ENCODE measurements around the gene MISP.

The MISP gene

DNA sequence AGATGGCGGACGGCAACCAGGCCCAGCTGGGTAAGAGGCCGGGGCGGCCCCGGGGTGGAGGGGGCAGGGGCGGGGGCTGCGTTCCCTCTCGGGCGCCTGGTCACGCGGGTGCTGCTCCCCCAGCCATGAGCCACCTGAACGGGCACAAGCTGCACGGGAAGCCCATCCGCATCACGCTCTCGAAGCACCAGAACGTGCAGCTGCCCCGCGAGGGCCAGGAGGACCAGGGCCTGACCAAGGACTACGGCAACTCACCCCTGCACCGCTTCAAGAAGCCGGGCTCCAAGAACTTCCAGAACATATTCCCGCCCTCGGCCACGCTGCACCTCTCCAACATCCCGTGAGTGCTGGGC, 57.5 kb downstream of the MISP start:
- DNase-seq (ENCODE audit: low spot score) (no peak), FAIRE-seq (no peak)

DNA sequence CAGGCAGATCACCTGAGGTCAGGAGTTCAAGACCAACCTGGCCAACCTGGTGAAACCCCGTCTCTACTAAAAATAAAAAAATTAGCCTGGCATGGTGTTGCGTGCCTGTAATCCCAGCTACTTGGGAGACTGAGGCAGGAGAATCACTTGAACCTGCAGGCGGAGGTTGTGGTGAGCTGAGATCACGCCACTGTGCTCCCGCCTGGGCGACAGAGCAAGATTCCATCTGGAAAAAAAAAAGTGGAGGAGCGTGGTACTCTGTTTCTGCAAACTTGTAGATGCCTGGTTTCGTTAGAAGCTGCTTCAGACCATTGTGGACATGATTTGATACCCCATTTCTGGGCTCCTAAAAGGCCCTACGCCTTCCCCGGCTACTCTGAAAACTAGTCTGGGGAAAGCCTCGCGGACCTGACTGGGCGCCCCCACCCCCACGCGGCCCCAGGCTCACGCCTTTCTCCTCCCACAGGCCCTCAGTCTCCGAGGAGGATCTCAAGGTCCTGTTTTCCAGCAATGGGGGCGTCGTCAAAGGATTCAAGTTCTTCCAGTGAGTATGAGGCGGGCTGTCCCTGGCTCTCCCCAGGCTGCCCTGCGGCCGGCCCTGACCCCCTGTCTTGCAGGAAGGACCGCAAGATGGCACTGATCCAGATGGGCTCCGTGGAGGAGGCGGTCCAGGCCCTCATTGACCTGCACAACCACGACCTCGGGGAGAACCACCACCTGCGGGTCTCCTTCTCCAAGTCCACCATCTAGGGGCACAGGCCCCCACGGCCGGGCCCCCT, 59.4 kb downstream of the MISP start:
- DNase-seq (ENCODE audit: low spot score): no peak
- no peak for FAIRE-seq

DNA sequence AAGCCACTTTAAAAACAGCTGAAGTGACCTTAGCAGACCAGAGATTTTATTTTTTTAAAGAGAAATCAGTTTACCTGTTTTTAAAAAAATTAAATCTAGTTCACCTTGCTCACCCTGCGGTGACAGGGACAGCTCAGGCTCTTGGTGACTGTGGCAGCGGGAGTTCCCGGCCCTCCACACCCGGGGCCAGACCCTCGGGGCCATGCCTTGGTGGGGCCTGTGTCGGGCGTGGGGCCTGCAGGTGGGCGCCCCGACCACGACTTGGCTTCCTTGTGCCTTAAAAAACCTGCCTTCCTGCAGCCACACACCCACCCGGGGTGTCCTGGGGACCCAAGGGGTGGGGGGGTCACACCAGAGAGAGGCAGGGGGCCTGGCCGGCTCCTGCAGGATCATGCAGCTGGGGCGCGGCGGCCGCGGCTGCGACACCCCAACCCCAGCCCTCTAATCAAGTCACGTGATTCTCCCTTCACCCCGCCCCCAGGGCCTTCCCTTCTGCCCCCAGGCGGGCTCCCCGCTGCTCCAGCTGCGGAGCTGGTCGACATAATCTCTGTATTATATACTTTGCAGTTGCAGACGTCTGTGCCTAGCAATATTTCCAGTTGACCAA, 60.1 kb downstream of the MISP start:
- DNase-seq (ENCODE audit: low spot score): no peak

DNA sequence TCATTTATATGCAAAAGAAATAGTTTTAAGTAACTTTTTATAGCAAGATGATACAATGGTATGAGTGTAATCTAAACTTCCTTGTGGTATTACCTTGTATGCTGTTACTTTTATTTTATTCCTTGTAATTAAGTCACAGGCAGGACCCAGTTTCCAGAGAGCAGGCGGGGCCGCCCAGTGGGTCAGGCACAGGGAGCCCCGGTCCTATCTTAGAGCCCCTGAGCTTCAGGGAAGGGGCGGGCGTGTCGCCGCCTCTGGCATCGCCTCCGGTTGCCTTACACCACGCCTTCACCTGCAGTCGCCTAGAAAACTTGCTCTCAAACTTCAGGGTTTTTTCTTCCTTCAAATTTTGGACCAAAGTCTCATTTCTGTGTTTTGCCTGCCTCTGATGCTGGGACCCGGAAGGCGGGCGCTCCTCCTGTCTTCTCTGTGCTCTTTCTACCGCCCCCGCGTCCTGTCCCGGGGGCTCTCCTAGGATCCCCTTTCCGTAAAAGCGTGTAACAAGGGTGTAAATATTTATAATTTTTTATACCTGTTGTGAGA, 60.7 kb downstream of the MISP start:
- FAIRE-seq: no peak
- no peak for DNase-seq (ENCODE audit: low spot score)

More for the DNA sequence above, 60.1 kb downstream of the MISP start:
- FAIRE-seq: no peak

DNA sequence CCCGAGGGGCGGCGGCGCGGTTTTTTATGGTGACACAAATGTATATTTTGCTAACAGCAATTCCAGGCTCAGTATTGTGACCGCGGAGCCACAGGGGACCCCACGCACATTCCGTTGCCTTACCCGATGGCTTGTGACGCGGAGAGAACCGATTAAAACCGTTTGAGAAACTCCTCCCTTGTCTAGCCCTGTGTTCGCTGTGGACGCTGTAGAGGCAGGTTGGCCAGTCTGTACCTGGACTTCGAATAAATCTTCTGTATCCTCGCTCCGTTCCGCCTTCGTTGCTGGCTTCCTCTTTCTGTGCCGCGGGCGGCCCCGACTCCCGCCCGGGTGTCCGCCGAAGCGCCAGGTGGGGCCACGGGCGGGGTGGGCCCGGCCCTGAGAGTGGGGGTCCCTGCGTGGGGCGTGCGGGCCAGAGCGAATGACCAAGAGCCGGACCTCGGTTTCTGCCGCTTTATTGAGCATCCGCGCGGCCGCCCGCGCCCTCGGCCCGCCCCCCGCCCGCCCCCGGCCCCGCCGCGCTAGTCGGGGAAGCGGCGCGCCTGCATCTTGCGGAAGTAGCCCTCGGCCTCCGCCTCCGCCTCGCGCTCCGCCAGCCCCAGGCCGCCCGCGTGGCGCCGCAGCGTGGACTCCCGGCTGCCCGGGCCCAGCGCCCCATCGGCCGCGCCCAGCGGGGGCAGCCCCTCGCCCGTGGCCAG, 61.3 kb downstream of the MISP start:
- DNase-seq (ENCODE audit: low spot score): no peak
- no peak for FAIRE-seq

DNA sequence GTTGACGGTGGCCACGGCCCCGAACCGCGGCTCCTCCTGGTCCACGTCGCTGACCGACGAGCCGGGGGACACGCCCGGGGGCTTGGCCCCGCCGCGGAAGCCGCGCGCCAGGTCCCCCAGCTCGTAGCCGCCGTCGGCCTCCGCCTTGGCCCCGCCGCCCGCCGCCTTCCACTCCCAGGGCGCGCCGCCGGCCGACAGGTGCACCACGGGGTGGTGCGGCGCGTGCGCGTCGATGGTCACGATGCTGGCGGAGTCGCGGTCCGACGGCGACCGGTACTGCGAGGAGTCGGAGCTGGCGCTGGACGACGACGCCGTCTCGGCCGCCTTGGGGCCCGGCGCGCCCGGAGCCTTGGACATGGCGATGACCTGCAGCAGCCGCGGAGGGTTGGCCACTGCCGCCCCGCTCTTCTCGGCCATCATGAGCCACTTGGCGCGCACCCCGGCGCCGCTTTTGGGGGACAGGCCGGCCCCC, 61.9 kb downstream of the MISP start:
- DNase-seq (ENCODE audit: low spot score) (no peak), FAIRE-seq (no peak)

DNA sequence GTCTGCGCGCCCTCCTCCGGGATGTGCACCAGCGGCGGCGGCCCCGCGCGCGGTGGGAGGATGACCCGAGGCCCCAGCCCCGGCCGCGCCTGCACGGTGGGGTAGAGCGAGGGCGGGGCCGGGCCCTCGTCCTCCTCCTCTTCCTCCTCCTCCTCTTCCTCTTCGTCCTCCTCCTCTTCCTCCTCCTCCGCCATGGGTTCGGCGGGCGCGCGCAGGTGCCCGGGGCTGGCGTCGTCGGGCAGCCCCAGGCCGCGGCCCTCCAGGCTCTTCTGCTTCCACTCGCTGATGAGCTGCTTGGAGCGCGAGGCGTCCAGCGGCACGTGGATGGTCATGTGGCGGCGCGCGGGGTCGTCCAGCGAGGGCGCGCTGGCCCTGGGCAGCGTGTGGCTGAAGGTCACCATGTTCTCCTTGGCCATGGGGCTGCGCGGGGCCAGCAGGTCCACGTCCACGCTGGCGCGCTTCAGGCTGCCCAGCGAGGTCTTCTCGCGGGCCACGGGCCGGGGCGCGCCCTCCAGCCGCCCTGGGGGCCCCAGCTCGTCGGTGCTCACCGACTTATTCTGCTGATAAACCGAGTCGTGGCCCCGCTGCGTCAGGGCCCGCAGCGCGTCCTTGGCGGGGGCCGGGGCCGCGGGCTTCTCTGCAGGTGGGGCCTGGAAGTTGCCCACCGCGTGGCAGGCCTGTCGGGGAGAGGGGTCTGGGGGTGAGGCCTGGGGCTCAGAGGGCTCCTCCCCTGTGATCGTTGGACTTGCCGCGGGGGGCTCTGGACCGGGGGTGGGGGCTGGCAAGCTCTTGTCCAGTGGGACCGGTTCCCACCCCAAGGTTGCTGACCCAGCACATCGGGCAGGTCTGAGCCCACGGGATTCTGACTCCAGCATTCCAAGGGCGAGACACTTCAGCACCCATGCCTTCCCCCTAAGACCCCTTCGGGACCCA, 62.6 kb downstream of the MISP start:
- FAIRE-seq (no peak), DNase-seq (ENCODE audit: low spot score) (no peak)
